Vagina (tissue), 2 donors: Measurements from ENCODE around the gene FAM111A.

Experiments
- POLR2A ChIP-seq, 2 donors: fragments of 450-650 bp; IDR thresholded peaks; one replicate each; pipeline ENCODE4 v1.6.1; 2017; ENCODE audit warnings: antibody characterized with exemption in 2 of 2, mild to moderate bottlenecking in 2 of 2, moderate library complexity in 2 of 2
- POLR2AphosphoS5 ChIP-seq, 2 donors: sonication (generic); formaldehyde crosslinking; IDR thresholded peaks; one replicate each; pipeline ENCODE4 v1.9.0; 2017; ENCODE audit warnings: antibody characterized with exemption in 2 of 2, mild to moderate bottlenecking in 2 of 2, low read depth in 1 of 2; ENCODE audit not compliant: insufficient read depth in 1 of 2
- TF ChIP-seq, protein P1 (sequence below), 3 experiments: fragments of 450-650 bp in 2 of 3; fragments of 200-600 bp in 1 of 3; sonication (generic) in 1 of 3; IDR thresholded peaks; one replicate each; pipeline ENCODE4 v1.5.1; 2017 to 2019; ENCODE audit warnings: antibody characterized with exemption in 3 of 3, mild to moderate bottlenecking in 2 of 3, moderate library complexity in 2 of 3

DNA sequence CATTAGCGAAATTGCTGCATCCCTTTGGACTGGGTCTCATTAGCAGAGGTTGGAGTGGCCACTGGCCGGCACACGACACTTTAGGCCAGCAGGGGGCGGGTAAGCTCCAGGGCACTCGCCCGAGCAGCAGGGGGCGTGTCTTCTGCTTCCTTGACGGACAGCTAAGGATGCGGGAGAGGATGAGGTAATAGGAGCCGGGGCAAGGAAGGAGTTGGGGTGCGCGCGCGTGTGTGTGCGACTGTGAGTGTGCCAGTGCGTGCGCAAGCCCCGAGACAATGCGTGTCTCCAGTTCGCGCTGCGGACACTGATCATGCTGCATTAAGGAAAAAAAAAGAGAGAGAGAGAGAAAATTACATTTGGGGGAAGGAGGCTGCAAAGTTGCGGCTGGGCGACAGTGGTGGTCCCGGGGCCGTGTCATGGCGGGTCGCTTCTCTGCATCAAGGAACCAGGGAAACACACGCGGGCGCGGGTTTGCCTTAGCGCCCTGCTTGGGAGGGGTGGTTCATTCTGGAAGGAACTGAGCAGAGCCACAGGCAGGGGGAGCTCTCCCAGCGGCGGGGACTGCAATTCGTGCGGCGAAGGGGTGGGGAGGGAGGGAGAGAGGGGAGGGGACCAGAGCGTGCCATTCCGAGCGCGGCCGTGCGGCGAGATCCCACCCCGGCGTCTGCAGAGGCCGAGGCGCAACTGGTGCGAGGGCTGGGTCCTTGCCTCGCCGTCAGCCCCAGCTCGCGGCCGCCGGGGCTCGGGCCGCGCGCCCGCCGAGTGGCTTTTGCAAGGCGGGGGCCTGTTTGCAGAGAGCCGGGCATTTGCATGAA, 29.1 kb downstream of the FAM111A start, which contains the start of gene DTX4:
- TF ChIP-seq, protein P1, sequence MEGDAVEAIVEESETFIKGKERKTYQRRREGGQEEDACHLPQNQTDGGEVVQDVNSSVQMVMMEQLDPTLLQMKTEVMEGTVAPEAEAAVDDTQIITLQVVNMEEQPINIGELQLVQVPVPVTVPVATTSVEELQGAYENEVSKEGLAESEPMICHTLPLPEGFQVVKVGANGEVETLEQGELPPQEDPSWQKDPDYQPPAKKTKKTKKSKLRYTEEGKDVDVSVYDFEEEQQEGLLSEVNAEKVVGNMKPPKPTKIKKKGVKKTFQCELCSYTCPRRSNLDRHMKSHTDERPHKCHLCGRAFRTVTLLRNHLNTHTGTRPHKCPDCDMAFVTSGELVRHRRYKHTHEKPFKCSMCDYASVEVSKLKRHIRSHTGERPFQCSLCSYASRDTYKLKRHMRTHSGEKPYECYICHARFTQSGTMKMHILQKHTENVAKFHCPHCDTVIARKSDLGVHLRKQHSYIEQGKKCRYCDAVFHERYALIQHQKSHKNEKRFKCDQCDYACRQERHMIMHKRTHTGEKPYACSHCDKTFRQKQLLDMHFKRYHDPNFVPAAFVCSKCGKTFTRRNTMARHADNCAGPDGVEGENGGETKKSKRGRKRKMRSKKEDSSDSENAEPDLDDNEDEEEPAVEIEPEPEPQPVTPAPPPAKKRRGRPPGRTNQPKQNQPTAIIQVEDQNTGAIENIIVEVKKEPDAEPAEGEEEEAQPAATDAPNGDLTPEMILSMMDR (IDR thresholded peaks at IDR 0.05), result peak; percentile 87 to 96 (median 91)
- TF ChIP-seq POLR2A (IDR thresholded peaks at IDR 0.05) (peak in 1 of 2 donors; percentile 7), POLR2AphosphoS5 (IDR thresholded peaks at IDR 0.05; ENCODE audit: insufficient read depth in 1 of 2, low read depth in 1 of 2) (peak in 1 of 2 donors; percentile 73)
